NOMO-1 treated with dmso at 0.1 percent for 144 hours (cell line): ENCODE data around the gene NCBP2.
"Not testable (repeated sequence)": the region's sequence is repeated elsewhere in the genome, so short reads cannot be mapped to it uniquely, and the experiment has no call there.

Experiments
- DNase-seq: peaks from one replicate; lab custom pipeline; 2025; ENCODE audit not compliant: unreplicated experiment; lab: John Stamatoyannopoulos, UW

The NCBP2 gene

DNA sequence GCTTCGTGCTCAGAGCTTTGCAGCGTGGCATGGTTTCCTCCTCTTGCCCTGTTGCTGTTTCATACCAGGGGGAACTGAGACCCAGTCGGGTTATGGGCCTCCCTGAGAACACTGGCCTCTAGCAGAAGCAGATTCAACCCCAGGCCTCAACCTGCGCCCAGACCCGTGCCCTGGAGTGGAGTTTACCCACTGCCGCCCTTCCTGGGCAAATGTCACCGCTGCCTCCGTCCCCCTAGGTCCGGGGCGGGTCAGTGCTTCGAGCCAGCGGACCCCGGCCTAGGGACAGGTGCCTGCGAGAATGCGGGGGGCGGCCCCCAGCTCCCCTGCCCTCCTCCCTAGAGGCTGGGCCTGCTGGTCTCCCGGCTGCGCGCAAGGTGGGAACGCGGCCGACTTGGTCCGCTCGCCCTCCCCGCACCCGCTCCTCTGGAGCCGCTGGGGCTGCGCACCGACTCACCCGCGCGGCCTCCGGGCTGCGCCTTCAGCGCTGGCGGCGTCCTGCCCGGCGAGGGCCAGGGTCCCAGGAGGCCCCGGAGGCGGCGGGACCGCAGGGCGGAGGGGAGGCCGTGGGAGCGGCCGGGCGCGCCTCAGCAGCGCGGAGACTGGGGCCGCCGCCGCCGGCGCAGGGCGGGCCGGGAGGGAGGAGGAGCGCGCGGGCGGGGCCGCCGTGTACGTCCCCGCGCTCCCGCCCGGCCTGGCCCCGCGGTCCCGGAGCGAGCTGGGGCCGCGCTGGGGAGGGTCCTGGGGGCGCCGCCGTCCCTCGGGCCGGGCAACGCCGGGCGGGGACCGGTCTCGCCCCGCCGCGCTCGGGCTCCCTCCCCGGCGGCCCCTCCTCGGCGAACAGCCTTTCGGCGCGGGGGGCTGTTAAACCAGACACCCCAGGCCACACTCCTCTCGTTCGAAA, 26.2 kb upstream of the NCBP2 start, which contains the start of gene PIGZ:
Gene PIGZ, minus strand, starts transcription at position 601 of the 901 bp plus-strand sequence. CDS start 16,802 bp downstream, outside the sequence.
- no peak for DNase-seq

GRCh38 chr3:196967412-196968232, 25.3 kb upstream of the NCBP2 start:
- DNase-seq: no peak

DNA sequence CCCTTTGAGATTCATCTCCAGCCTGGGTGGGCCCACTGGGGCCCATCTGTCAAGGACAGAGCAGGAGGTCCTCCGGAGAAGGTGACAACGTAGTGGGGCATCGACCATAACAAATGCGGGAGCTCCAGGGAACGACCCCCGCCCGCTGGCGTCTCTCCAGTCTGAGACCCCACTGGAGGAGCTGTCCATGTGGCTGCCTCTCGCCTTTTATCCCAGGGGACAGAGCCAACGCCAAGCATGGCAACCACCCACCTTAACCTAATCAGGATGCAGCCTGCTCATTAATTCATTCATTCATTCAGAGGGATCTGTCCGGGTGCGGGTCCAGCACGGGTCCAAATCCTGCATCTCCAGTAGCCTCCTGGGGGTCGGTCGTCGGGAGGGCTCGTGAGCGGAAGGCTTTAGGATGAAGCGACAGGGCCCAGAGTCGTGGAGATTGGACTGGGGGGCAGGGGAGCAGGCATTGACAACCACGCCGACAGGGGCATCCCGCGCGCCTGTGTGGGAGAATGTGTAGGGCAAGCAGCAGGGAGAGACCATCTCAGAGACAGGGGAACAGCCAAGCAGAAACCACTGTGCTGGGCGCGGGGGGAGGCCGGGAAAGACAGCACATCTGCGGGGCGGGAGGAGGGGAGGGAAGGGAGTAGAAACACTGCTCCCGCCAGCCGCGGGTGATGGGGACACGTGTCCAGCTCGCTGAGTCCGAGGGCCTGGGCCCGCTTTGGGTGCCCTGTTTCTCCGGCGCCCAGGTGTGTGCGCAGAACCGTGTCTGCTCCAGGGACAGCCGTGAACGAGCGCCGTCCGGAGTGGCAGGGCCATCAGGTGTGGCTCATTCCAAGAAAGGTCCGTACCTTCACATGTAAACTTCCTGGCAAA, 24.4 kb upstream of the NCBP2 start:
- no peak for DNase-seq

DNA sequence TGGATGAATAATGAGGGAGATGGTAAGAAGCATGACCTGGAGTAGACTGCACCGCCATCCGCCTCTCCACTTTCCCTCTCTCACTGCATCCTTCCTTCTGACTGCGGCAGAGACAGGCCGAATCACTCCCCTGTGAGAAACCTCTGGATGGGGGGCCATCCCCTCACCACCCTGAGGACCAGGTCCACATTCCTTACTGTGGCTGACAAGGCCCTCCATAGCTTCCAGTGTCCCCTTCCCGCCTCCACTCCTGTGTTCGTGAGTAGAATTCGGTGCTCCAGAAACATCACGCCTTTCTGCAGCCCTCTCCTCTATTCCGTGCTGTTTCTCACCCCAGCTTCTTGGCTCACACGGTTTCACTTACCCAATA, 23.5 kb upstream of the NCBP2 start:
- DNase-seq: no peak

- no peak for DNase-seq
Measured at GRCh38 chr3:196965112-196965803, 22.9 kb upstream of the NCBP2 start.

DNA sequence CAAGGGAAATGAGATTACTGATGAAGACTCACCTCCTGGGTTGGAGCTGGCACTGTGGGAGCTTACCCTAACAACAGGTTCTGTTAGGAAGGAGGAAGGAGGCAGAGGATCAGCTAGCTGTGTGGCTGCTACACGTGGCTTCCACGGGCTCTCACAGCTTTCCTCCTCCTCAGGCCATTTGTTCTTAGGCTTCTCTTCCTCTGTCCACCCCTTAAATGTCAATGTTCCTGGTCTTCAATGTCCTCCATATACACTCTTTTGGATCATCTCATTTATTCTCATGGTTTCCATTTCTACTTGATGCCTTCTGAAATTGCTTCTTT, 21.3 kb upstream of the NCBP2 start:
- DNase-seq: no peak

DNA sequence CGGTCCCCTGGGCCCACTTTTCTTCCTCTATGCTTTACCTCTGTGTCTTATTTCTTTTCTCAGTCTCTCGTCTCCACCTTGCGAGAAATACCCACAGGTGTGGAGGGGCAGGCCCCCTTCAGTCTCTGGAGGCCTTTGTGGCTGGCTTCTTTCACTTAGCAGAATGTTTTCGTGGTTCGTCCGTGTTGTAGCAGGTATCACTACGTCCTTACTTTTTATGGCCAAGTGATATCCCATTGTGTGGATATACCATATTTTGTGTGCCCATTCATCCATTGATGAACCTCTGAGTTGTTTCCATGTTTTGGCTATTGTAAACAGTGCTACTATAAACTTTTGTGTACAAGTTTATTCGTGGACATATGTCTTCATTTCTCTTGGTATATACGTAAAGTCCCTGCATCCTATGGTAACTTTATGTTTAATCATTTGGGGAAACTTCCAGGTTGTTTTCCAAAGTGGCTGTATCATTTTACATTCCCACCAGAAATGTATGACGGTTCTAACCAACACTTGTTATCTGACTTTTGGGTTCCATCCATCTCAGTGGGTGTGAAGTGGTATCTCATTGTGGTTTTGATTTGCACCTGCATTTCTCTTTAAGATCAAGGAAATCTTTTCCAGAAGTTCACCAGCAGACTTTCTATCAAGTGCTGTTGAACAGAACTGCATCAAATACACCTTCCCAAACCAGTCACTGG, 20.8 kb upstream of the NCBP2 start:
- DNase-seq: no peak

DNA sequence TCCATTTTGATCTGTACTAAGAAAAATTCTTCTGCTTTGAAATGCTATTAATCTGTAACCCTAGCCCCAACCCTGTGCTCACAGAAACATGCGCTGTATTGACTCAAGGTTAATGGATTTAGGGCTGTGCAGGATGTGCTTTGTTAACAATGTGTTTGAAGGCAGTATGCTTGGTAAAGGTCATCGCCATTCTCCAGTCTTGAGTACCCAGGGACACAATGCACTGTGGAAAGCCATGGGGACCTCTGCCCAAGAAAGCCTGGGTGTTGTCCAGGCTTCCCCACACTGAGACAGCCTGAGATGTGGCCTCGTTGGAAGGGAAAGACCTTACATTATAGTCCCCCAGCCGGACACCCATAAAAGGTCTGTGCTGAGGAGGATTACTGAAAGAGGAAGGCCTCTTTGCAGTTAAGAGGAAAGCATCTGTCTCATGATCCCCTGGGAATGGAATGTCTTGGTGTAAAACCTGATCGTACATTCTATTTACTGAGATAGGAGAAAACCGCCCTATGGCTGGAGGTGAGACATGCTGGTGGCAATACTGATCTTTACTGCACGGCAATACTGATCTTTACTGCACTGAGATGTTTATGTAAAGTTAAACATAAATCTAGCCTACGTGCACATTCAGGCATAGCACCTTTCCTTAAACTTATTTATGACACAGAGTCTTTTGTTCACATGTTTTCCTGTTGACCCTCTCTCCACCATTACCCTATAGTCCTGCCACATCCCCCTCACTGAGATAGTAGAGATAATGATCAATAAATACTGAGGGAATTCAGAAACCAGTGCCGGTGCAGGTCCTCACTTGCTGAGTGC, 20.0 kb upstream of the NCBP2 start:
- DNase-seq: no peak

- DNase-seq: no peak
Measured at GRCh38 chr3:196954832-196955231, 12.5 kb upstream of the NCBP2 start.

DNA sequence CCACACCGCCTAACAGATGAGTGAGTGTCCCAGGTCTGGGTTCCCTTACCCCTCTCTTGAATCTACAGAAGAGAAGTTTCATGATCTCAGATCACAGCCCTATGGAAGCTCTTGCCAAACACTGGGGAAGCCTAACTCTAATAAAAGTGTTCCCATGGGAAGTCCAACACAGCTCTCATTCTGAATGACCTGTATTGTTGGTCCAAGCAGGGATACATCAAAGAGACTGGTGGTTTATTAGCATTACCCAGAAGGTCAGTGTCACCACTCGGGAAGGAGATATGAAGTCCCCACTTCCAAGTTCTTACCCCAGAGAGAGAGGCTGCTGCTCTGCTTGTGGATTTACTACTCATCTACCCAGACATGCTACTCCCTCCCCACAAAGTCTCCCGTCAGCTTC, 9.0 kb upstream of the NCBP2 start:
- DNase-seq: no peak

- no peak for DNase-seq
Measured at GRCh38 chr3:196949750-196950149, 7.4 kb upstream of the NCBP2 start.

- DNase-seq: no peak
Measured at GRCh38 chr3:196949285-196949619, 6.9 kb upstream of the NCBP2 start.

GRCh38 chr3:196948442-196949284, 6.3 kb upstream of the NCBP2 start:
- DNase-seq: no peak

DNA sequence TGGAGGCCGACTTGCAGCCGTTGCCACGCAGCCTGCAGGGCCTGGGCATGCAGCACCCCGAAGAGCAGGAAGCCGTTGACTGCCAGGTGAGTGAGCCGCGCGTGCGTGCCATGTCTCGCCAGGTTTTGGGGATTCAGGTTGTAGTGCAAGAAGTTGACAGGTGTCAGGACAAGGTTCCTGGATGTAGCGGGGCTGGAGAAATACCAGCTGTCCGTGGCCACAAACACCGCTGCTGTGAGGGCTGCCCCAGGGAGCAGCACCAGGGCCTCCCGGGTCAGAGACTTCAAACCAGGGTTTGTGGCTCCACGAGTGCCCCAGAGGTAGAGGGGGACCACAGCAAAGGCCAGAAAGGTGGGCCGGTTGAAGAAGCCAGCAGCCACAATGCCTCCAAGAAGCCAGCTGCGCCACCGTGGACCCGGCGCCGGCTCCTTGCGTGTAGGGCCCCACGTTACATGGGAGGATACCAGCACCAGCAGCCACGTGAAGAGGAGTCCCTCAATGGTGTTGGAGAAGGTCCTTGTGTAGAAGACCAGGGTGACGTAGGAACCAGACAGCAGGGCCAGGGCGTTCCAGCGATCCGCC, 5.6 kb upstream of the NCBP2 start:
- DNase-seq: no peak

- DNase-seq: no peak
Measured at GRCh38 chr3:196947136-196947859, 5.0 kb upstream of the NCBP2 start.

DNA sequence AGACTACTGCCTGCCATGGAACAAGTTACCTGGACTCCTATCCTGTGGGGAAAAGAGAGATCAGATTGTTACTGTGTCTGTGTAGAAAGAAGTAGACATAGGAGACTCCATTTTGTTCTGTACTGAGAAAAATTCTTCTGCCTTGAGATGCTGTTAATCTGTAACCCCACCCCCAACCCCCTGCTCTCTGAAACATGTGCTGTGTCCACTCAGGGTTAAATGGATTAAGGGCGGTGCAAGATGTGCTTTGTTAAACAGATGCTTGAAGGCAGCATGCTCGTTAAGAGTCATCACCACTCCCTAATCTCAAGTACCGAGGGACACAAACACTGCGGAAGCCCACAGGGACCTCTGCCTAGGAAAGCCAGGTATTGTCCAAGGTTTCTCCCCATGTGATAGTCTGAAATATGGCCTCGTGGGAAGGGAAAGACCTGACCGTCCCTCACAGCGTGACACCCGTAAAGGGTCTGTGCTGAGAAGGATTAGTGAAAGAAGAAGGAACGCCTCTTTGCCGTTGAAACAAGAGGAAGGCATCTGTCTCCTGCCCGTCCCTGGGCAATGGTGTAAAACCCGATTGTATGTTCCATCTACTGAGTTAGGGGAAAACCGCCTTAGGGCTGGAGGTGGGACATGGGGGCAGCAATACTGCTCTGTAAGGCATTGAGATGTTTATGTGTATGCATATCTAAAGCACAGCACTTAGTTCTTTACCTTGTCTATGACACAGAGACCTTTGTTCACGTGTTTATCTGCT, 1.9 kb upstream of the NCBP2 start:
- not testable (repeated sequence) for DNase-seq

GRCh38 chr3:196942915-196943277, 568 bp upstream of the NCBP2 start:
- DNase-seq: no peak
